KMS-11 (cell line): ENCODE measurements around the gene CDH4.

ENCODE experiments used
- H2AFZ ChIP-seq: fragments of 200-600 bp; sonication (generic); 2 replicates; pipeline ENCODE4 v1.6.1; 2016; ENCODE audit warnings: antibody characterized with exemption, mixed run types, low read depth
- H3K27ac ChIP-seq: fragments of 200-600 bp; sonication (generic); 2 replicates; pipeline ENCODE4 v1.6.1; 2016; ENCODE audit warnings: mild to moderate bottlenecking, mixed run types
- H3K27me3 ChIP-seq: fragments of 200-600 bp; sonication (generic); 2 replicates; pipeline ENCODE4 v1.6.1; 2017; ENCODE audit warnings: mild to moderate bottlenecking, low read depth, mixed run types, moderate library complexity; ENCODE audit not compliant: insufficient read depth
- H3K36me3 ChIP-seq: fragments of 200-600 bp; sonication (generic); 2 replicates; pipeline ENCODE4 v1.6.1; 2017; ENCODE audit warnings: mild to moderate bottlenecking, mixed run types; ENCODE audit not compliant: insufficient read depth
- H3K4me1 ChIP-seq: fragments of 200-600 bp; sonication (generic); 2 replicates; pipeline ENCODE4 v1.6.1; 2016; ENCODE audit warnings: mild to moderate bottlenecking, low read depth, mixed run types; ENCODE audit not compliant: poor library complexity, severe bottlenecking
- H3K4me2 ChIP-seq: fragments of 200-600 bp; sonication (generic); 2 replicates; pipeline ENCODE4 v1.7.0; 2016; ENCODE audit warnings: mild to moderate bottlenecking, mixed run types
- H3K4me3 ChIP-seq: fragments of 200-600 bp; sonication (generic); IDR thresholded peaks from 2 replicates; pipeline ENCODE4 v1.6.1; 2017; ENCODE audit warnings: low read depth, low read length, mixed read lengths; ENCODE audit not compliant: insufficient read depth
- H3K79me2 ChIP-seq: fragments of 200-600 bp; sonication (generic); 2 replicates; pipeline ENCODE4 v1.6.1; 2016; ENCODE audit warnings: low read depth, mixed run types; ENCODE audit not compliant: insufficient read depth
- H3K9ac ChIP-seq: fragments of 200-600 bp; sonication (generic); 2 replicates; pipeline ENCODE4 v1.6.1; 2016; ENCODE audit warnings: mild to moderate bottlenecking, mixed run types
- H4K20me1 ChIP-seq: fragments of 200-600 bp; sonication (generic); 2 replicates; pipeline ENCODE4 v1.6.1; 2016; ENCODE audit warnings: mild to moderate bottlenecking, mixed run types; ENCODE audit not compliant: insufficient read depth
- CTCF ChIP-seq: fragments of 200-600 bp; sonication (generic); conservative IDR thresholded peaks from 2 replicates; pipeline ENCODE4 v1.6.1; 2017; ENCODE audit warnings: low read depth, mild to moderate bottlenecking, antibody characterized with exemption, low read length, moderate library complexity, mixed read lengths

The CDH4 gene

GRCh38 chr20:61786230-61786629, 534.2 kb downstream of the CDH4 start:
- Histone ChIP-seq H3K79me2 (no peaks in the 10 kb centered on the region), H3K9ac (no peak overlapping the region), H4K20me1 (no peaks in the 10 kb centered on the region), H2AFZ (no peak overlapping the region), H3K4me3 (no peak overlapping the region), H3K4me2 (no peak overlapping the region), H3K36me3 (no peaks in the 10 kb centered on the region), H3K4me1 (no peaks in the 10 kb centered on the region), H3K27me3 (peaks cover 35% of the 10 kb centered on the region; the same call in 1 of the 2 replicates), H3K27ac (no peak overlapping the region)
- no peak for TF ChIP-seq CTCF

GRCh38 chr20:61788343-61788742, 536.3 kb downstream of the CDH4 start:
- H3K4me1 ChIP-seq = no peaks in the 10 kb centered on the region
- H3K79me2 ChIP-seq = no peaks in the 10 kb centered on the region
- no peaks in the 10 kb centered on the region for H4K20me1 ChIP-seq
- no peak for TF ChIP-seq CTCF
- H3K4me3 ChIP-seq = no peak overlapping the region
- H3K36me3 ChIP-seq = no peaks in the 10 kb centered on the region
- no peak overlapping the region for H2AFZ ChIP-seq
- peaks cover 21% of the 10 kb centered on the region; the same call in 1 of the 2 replicates for H3K27me3 ChIP-seq
- no peak overlapping the region for H3K27ac ChIP-seq
- H3K4me2 ChIP-seq = no peak overlapping the region
- H3K9ac ChIP-seq = no peak overlapping the region

GRCh38 chr20:61789329-61789728, 537.3 kb downstream of the CDH4 start:
- Histone ChIP-seq H3K4me1 (no peaks in the 10 kb centered on the region), H3K27me3 (peaks cover 21% of the 10 kb centered on the region; the same call in 1 of the 2 replicates), H4K20me1 (no peaks in the 10 kb centered on the region), H3K4me2 (no peak overlapping the region), H3K79me2 (no peaks in the 10 kb centered on the region), H3K9ac (no peak overlapping the region), H3K36me3 (no peaks in the 10 kb centered on the region), H2AFZ (no peak overlapping the region), H3K27ac (no peak overlapping the region), H3K4me3 (no peak overlapping the region)
- no peak for TF ChIP-seq CTCF

GRCh38 chr20:61790116-61790827, 538.2 kb downstream of the CDH4 start:
- Histone ChIP-seq H2AFZ (no peak overlapping the region), H3K27me3 (peaks cover 21% of the 10 kb centered on the region; the same call in 1 of the 2 replicates), H3K27ac (no peak overlapping the region), H3K4me1 (no peaks in the 10 kb centered on the region), H3K4me3 (no peak overlapping the region), H3K79me2 (no peaks in the 10 kb centered on the region), H3K36me3 (no peaks in the 10 kb centered on the region), H4K20me1 (no peaks in the 10 kb centered on the region), H3K9ac (no peak overlapping the region), H3K4me2 (no peak overlapping the region)
- TF ChIP-seq CTCF = no peak
